Uterus (tissue), 2 donors: ENCODE measurements around the gene MEIS1.

Experiments used
- POLR2A ChIP-seq, 2 donors: fragments of 450-650 bp; IDR thresholded peaks; one replicate each; pipeline ENCODE4 v1.6.1; 2016; ENCODE audit warnings: antibody characterized with exemption in 2 of 2, mild to moderate bottlenecking in 1 of 2, moderate library complexity in 1 of 2
- TF ChIP-seq, protein P1 (sequence below), 4 experiments: fragments of 200-600 bp in 2 of 4; fragments of 450-650 bp in 2 of 4; sonication (generic) in 2 of 4; IDR thresholded peaks; one replicate each; pipeline ENCODE4 v1.5.1; 2016 to 2019; ENCODE audit warnings: antibody characterized with exemption in 4 of 4, mild to moderate bottlenecking in 2 of 4, moderate library complexity in 1 of 4

DNA sequence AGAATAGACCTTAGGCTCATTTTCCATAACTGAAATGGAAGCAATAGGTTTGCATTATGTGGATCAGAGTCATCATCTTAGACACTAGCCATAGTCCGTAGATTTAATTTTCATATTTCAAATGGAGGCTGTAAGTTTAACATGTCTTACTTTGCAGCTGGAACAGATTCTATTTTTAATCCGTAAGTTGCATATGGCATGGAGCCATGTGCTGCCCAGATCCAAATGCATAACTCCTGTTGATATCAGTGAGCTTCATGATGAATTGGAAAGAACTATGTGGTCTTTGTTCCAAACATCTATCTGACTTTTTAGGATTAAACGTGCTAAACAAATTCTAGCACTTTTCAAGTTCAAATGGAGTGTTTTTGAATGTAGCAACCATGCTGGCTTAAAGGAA is 43.4 kb downstream of the MEIS1 start:
- TF ChIP-seq, protein P1, sequence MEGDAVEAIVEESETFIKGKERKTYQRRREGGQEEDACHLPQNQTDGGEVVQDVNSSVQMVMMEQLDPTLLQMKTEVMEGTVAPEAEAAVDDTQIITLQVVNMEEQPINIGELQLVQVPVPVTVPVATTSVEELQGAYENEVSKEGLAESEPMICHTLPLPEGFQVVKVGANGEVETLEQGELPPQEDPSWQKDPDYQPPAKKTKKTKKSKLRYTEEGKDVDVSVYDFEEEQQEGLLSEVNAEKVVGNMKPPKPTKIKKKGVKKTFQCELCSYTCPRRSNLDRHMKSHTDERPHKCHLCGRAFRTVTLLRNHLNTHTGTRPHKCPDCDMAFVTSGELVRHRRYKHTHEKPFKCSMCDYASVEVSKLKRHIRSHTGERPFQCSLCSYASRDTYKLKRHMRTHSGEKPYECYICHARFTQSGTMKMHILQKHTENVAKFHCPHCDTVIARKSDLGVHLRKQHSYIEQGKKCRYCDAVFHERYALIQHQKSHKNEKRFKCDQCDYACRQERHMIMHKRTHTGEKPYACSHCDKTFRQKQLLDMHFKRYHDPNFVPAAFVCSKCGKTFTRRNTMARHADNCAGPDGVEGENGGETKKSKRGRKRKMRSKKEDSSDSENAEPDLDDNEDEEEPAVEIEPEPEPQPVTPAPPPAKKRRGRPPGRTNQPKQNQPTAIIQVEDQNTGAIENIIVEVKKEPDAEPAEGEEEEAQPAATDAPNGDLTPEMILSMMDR (IDR thresholded peaks at IDR 0.05): no peak
- no peak for TF ChIP-seq POLR2A (IDR thresholded peaks at IDR 0.05)
